Chondrocyte (in vitro differentiated cells): ENCODE data around the gene CACNG7. TPM values are rescaled to one million over a fixed set of nuclear protein-coding genes. Genes with fewer than 3 reads are reported as not detected.

Source experiments
- DNase-seq: peaks from one replicate; pipeline ENCODE4 v3.0.0; 2021; ENCODE audit warnings: mixed read lengths, low spot score
- H3K27ac Mint-ChIP-seq: one replicate; pipeline ENCODE4 v1.8.0; 2021; ENCODE audit warnings: mild to moderate bottlenecking, moderate library complexity, mixed read lengths; ENCODE audit not compliant: unreplicated experiment
- H3K27me3 Mint-ChIP-seq: 2 replicates; pipeline ENCODE4 v1.8.0; 2021; ENCODE audit warnings: low read depth, mixed read lengths
- H3K36me3 Mint-ChIP-seq: 2 replicates; pipeline ENCODE4 v1.8.0; 2021; ENCODE audit warnings: low read depth, mixed read lengths
- H3K4me1 Mint-ChIP-seq: 2 replicates; pipeline ENCODE4 v1.8.0; 2021; ENCODE audit warnings: low read depth, mild to moderate bottlenecking, mixed read lengths
- H3K4me3 Mint-ChIP-seq: one replicate; pipeline ENCODE4 v1.8.0; 2021; ENCODE audit warnings: mild to moderate bottlenecking, moderate library complexity, mixed read lengths; ENCODE audit not compliant: unreplicated experiment
- H3K9me3 Mint-ChIP-seq: 2 replicates; pipeline ENCODE4 v1.8.0; 2021; ENCODE audit warnings: low read depth, mixed read lengths
- total RNA-seq: library from RNA; stranded (reverse); gene quantifications from 3 replicates; pipeline ENCODE4 v1.2.1, GENCODE V29; 2021
- TF ChIP-seq, protein P1 (sequence below): fragments of 200-600 bp; sonication (generic); IDR thresholded peaks from 2 replicates; pipeline ENCODE4 v1.5.0; 2021; ENCODE audit warnings: antibody characterized with exemption, mild to moderate bottlenecking, moderate library complexity

The CACNG7 gene
- total RNA-seq, 1 donor from 2014 or later: not detected

DNA sequence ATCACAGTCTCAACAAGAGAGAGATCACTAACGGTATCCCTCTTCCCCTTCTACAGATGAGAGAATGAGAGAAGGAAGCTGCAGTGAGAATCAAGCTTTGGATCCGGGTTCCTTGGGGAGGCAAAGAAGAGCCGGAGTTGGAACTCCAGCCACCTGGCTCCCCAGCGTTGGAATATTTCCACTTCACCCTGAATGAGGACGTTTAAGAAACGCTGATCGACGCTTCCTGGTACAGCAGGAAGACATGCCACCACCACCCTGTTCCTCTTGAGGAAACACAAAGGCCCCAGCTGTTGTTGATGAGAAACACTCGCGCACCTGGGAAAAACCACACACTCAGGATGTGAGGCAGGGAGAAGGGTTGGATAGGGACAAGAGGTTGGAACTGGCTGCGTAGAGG, 42.4 kb downstream of the CACNG7 start:
- no peak overlapping the region for H3K27ac Mint-ChIP-seq
- DNase-seq: no peak
- TF ChIP-seq, protein P1, sequence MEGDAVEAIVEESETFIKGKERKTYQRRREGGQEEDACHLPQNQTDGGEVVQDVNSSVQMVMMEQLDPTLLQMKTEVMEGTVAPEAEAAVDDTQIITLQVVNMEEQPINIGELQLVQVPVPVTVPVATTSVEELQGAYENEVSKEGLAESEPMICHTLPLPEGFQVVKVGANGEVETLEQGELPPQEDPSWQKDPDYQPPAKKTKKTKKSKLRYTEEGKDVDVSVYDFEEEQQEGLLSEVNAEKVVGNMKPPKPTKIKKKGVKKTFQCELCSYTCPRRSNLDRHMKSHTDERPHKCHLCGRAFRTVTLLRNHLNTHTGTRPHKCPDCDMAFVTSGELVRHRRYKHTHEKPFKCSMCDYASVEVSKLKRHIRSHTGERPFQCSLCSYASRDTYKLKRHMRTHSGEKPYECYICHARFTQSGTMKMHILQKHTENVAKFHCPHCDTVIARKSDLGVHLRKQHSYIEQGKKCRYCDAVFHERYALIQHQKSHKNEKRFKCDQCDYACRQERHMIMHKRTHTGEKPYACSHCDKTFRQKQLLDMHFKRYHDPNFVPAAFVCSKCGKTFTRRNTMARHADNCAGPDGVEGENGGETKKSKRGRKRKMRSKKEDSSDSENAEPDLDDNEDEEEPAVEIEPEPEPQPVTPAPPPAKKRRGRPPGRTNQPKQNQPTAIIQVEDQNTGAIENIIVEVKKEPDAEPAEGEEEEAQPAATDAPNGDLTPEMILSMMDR: no peak
- peaks cover 4% of the 10 kb centered on the region for H3K9me3 Mint-ChIP-seq
- no peaks in the 10 kb centered on the region for H3K4me1 Mint-ChIP-seq
- peaks cover 14% of the 10 kb centered on the region for H3K27me3 Mint-ChIP-seq
- H3K4me3 Mint-ChIP-seq: no peak overlapping the region
- H3K36me3 Mint-ChIP-seq: no peaks in the 10 kb centered on the region

DNA sequence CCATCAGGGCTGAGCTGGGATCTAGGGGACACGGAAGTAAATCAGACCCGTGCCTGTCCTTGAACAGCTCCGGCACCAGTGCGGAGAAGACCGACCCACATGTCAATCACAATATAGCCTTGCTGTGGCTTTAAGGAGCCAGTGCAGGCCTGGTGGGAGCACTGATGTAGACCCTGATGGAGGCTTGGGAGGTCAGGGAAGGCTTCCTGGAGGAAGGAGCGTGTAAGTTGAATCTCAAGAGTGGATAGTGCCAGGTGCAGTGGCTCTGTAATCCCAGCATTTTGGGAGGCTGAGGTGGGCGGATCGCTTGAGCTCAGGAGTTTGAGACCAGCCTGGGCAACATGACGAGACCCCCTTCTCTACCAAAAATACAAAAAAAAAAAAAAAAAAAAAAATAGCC, 42.9 kb downstream of the CACNG7 start:
- Mint-ChIP-seq H3K9me3 (peaks cover 4% of the 10 kb centered on the region), H3K4me3 (no peak overlapping the region), H3K27ac (no peak overlapping the region), H3K27me3 (peaks cover 17% of the 10 kb centered on the region), H3K36me3 (no peaks in the 10 kb centered on the region), H3K4me1 (no peaks in the 10 kb centered on the region)
- DNase-seq: no peak
- TF ChIP-seq, protein P1: no peak

DNA sequence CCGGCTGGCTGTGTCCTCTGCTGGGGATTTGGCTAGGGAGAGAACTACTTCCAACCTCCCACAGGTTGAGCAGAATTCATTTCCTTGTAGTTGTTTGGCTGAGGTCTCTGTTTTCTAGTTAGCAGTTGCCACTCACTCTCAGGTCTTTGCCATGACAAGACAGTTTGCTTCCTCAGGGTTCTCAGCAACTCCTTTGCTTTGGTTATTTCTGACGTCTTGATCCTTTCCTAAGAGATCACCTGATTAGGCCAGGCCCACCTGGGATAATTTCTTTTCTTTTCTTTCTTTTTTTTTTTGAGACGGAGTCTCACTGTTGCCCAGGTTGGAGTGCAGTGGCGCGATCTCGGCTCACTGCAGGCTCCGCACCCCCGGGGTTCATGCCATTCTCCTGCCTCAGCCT, 44.3 kb downstream of the CACNG7 start:
- H3K4me3 Mint-ChIP-seq: no peak overlapping the region
- H3K4me1 Mint-ChIP-seq: no peaks in the 10 kb centered on the region
- H3K27me3 Mint-ChIP-seq: peaks cover 27% of the 10 kb centered on the region
- peaks cover 4% of the 10 kb centered on the region for H3K9me3 Mint-ChIP-seq
- TF ChIP-seq, protein P1: no peak
- H3K36me3 Mint-ChIP-seq: no peaks in the 10 kb centered on the region
- DNase-seq: no peak
- no peak overlapping the region for H3K27ac Mint-ChIP-seq

DNA sequence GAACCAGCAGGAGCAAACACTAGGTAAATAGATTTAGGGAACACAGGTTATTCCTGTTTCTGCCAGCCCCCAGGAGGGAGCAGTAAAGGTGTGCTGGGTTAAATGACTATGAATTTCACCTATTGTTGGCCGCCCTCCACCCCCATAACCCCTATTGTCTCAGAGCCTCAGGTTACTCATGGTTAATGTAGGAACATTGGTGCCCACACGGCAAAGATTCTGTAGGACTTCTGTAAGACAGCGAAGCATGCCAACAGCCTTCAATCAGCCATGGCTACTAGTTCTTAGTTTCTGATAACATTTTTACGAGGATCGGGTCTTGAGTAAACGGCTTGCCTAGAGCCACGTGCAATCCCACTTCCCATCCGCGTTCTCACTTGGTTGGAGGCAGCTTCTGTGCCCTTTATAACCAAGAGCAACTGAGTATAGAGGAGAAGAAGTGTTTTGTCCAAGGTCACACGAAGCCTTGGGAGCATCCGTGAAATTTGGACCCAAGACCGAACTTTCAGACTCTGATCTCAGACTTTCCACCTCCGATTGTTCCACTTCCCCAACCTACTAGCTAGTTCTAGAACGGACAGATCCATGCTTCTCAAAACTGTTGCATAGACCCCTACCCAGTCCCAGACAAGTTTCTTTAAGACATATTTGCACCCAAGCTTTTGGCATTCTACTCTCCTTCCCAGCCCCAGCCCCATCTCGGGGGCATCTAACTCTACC, 48.5 kb downstream of the CACNG7 start:
- Mint-ChIP-seq H3K9me3 (peaks cover 4% of the 10 kb centered on the region), H3K4me1 (no peaks in the 10 kb centered on the region), H3K27ac (no peak overlapping the region), H3K36me3 (peaks cover 2% of the 10 kb centered on the region), H3K4me3 (no peak overlapping the region), H3K27me3 (peaks cover 50% of the 10 kb centered on the region)
- TF ChIP-seq, protein P1: no peak
- no peak for DNase-seq

DNA sequence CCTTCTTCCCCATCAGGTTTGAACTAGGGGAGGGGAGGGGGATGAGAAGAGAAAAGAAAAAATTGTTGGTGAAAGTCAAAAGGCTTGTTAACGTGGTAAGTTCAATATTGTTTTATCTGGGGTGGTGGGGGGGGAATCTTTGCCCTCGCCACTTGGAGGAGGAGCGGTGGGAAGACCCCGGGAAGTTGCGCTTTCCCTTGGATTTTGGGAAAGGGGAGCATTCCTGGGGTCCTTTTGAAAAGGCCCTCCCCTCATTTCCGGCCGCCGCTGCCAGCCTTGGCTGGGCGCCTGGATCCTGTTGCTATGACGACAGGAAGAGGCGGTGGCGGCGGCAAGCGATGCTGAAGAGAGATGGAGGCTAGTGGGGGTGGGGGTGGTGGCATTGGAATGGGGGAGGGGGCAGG, 49.1 kb downstream of the CACNG7 start:
- Mint-ChIP-seq H3K36me3 (peaks cover 2% of the 10 kb centered on the region), H3K27ac (no peak overlapping the region), H3K4me3 (no peak overlapping the region), H3K4me1 (no peaks in the 10 kb centered on the region), H3K9me3 (peaks cover 4% of the 10 kb centered on the region), H3K27me3 (peaks cover 51% of the 10 kb centered on the region)
- DNase-seq: no peak
- TF ChIP-seq, protein P1: no peak
